NCI-H2196 treated with DMSO at 0.1 percent for 48 hours (cell line): Measurements from ENCODE around the gene ZFHX2.

Experiments used
- DNase-seq: peaks from one replicate; lab custom pipeline; 2025; ENCODE audit not compliant: unreplicated experiment; lab: John Stamatoyannopoulos, UW

Gene ZFHX2

GRCh38 chr14:23573384-23574015 is 21.9 kb upstream of the ZFHX2 start:
- peak; percentile 80 for DNase-seq

DNA sequence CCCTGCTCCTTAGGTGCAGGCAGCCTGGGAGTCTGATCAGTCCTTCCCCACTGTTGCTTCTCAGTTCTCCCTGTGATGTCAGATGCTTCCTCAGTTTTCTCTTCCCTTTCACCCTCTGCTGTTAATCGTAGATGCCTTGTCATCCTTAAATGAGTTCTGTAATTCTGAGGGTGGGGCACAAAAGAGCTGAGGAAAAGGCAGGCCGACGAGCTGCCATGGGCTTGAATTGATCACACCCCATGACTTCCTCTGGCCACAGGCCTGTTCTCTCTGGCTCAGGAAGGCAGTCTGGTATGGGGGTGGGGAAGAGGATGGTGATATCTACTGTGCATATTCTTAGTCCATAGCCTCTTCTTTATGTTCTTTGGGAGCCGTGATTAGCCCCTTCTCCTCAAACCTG is 21.3 kb upstream of the ZFHX2 start:
- no peak for DNase-seq

GRCh38 chr14:23572524-23572828 is 20.9 kb upstream of the ZFHX2 start:
- no peak for DNase-seq

GRCh38 chr14:23571701-23572523 is 20.3 kb upstream of the ZFHX2 start:
- DNase-seq, result no peak

DNA sequence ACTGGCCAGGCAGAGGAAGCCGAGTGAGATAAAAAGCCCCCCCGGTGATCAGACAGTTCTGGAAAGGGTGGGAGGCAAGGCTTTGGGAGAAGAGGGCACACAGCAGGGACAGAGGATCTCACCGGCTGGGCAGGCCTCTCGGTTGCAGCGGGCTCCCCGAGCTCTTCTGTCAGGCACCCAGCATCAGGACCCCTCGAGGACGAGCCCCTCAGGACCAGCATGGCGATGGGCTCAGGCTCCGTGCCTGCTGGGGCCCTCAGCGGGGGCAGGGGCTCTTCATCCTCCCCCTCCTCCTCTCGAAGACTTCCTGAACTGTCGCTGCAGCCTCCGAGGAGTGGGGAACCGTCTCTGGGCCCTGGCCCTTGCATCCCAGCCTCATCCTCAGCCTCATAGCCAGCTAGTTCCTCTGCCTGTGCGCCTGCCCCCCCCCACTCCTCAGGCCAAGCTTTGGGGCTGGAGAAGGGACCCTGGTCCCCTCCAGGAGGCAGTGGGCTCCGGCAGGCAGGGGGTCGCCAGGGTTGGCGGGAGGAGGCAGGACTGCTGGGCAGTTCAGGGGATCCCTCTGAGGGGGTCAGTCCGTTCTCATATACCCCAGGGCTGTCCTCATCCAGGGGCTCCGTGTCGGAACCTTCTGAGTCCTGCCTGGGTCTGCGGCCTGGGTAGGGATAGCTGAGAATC is 19.4 kb upstream of the ZFHX2 start:
- DNase-seq, result no peak

DNA sequence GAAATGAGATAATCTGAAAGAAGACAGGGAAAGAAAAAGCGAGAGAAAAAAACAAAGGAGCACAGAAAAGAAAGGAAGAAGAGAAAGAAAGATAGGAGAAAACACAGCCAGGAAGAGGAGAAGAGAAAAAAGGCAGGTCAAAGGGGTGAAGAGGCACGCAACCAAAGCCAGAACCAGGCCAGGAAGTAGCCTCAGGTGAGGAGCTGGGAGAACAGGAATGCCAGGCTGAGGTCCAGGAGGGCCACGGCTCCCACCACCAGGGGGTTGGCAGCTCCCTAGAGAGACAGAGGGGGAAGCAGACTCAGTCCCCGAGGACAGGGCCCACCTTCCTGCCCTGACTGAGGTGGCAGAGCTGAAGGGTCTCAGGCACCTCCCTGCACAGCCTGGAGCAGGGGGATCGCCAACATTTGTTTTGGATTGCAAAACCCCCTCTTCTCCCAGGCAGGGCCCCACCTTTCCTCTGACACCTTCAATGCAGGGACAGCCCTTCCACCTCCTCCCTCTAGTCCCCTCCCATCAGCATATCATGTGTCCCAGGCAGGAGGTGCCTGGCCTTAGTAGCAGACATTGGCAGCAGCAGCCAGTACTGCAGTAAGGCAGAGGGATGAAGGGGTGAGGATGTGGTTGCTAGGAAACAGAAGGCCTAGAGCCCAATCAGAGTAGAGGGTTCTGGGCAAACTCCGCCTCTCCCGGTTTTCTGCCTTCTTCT is 18.0 kb upstream of the ZFHX2 start:
- DNase-seq, result peak; percentile 97

GRCh38 chr14:23568600-23569331 is 17.2 kb upstream of the ZFHX2 start:
- DNase-seq, result no peak

- DNase-seq, result no peak
Measured at GRCh38 chr14:23568021-23568599, 16.5 kb upstream of the ZFHX2 start.

- DNase-seq, result peak; percentile 80
Measured at GRCh38 chr14:23567186-23568020, 15.8 kb upstream of the ZFHX2 start, which contains the start of gene AP1G2. TSS of gene AP1G2 (minus strand) at chr14:23567791. CDS start at chr14:23567314, 477 bp downstream.

DNA sequence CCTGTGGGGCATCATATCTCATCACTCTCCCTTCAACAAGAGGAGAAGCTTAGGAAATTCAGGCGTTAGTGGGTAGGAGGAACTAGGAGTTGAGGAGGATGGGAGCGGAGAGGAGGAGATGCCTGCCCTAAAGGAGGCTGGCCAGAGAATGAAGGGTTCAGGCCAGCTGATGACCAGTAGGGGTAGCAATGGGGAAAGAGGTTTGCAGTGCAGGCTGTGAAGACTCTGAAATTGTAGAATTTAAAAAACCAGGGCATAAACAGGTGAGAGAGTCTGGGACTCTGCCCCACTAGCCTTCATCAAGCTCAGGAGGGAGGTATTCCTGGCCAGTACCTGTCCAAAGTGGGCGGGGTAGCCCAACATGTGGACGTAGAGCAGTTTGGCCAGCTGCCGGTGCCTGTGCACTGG is 15.2 kb upstream of the ZFHX2 start:
- DNase-seq, result no peak

- no peak for DNase-seq
Measured at GRCh38 chr14:23566112-23566777, 14.7 kb upstream of the ZFHX2 start.

DNA sequence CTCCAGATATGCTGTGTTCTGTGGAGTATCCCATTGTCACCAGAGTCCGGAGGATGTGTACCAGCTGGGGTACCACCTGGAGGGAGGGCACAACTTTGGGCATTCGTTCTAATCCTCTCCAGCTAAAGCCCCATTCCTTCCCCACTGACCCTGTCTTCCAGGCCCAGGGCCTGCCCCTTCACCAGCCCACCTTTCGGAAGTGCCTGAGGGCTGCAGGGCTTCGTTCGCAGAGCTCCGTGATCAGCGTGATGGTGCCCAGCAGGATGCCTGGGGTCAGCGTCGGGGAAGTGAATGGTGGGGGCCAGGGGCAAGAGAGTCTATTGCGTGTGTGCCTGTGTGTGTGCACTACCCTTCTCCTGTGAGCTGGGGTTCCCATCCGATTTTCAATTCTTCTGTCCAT is 14.1 kb upstream of the ZFHX2 start:
- no peak for DNase-seq

- no peak for DNase-seq
Measured at GRCh38 chr14:23564876-23565275, 13.3 kb upstream of the ZFHX2 start.

DNA sequence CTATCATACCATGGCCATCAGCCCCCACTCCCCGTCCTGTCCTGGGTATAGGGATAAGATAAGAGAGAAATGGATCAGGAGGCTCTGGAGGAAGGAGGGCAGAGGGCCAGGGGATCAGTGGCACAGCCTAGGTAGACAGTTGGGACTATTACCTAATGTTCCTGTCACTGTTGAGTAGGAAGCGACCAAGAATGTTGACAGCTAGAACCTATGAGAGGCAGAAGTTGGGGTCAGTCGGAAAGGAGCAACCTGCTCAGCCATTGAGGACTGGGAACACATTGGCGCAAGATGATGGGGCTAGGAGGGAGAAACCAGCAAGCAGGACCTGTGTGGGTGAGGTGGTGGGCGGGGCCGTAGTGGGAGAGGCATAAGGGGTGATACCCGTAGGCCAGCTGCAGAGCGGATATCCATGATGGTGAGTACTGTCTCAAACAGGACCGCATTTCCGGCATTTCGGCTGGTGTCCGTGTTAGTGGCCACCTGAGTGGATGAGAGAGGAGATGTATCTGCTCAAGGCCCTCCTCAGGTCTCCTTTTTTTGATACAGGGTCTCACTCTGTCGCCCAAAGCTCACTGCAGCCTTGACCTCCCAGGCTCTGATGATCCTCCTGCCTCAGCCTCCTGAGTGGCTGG is 12.7 kb upstream of the ZFHX2 start:
- no peak for DNase-seq

DNA sequence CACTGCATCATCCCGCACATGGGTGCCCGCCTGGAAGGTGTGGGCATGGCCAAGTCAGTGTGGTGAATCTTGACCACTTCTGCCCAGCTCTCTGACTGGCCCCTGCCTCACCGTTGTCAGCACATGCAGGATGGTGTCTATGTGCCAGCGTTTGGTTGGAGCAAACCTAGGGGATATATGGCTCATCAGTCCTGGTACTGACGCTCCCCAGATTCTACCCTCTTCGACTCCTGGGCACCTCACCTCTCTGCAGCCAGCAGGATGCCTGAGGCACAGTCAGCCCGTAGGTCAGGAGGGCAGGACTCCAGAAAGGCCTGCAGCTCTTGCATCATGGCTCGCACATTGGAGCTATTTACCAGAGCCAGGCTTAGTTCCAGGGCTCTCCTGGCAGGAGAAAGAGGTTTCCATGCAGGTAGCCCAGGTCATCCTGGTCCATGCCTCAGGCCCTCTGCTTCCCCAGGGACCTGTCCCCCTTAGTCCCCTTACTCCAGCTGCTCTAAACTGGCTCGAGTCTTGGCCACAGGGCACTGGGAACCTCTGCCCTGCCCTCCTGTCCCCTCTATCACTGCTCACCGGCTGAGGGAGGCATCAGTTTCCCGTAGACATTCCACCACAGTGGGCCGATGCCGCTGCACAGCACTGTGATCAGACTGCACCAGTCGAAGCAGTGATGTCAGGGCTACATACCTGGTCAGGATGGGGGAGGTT is 12.1 kb upstream of the ZFHX2 start:
- no peak for DNase-seq

- DNase-seq, result peak; percentile 44
Measured at GRCh38 chr14:23562822-23563472, 11.4 kb upstream of the ZFHX2 start.
